Measurements from ENCODE around the gene OR1L6. TPM values are rescaled to one million over a fixed set of nuclear protein-coding genes. Genes with fewer than 3 reads are reported as not detected.

Gene OR1L6
- total and polyA plus RNA-seq, 9 of the 15 experiments (the other 6 are each of a cell fraction or from before 2014, with no cell fraction given): not detected

DNA sequence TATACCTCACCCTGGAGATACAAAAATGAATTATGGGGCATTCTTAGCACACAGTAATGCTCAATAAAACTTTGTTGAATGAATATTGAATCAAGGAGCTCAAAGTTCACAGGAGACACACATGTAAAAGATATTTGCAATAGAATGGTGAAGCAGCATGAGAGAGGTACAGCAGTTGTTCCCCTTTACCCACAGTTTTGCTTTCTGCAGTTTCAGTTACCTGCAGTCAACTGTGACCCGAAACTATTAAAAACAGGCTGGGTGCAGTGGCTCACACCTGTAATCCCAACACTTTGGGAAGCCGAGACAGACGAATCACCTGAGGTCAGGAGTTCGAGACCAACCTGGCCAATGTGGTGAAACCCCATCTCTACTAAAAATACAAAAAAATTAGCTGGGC, 44.2 kb downstream of the OR1L6 start (continued):
- TF ChIP-seq FOXA3 (CRISPR knock-in tag; conservative IDR thresholded peaks at IDR 0.05 in 1 of 2, IDR thresholded peaks at IDR 0.05 in 1 of 2) (no peak), EHMT2 (IDR thresholded peaks at IDR 0.05) (no peak), KAT2B (IDR thresholded peaks at IDR 0.05; ENCODE audit: low read depth, low read length) (no peak), TBP (optimal IDR thresholded peaks at IDR 0.05; ENCODE audit: low read depth, low read length) (no peak), SMARCA4 (IDR thresholded peaks at IDR 0.05) (no peak)
- TF ChIP-seq, protein P1, sequence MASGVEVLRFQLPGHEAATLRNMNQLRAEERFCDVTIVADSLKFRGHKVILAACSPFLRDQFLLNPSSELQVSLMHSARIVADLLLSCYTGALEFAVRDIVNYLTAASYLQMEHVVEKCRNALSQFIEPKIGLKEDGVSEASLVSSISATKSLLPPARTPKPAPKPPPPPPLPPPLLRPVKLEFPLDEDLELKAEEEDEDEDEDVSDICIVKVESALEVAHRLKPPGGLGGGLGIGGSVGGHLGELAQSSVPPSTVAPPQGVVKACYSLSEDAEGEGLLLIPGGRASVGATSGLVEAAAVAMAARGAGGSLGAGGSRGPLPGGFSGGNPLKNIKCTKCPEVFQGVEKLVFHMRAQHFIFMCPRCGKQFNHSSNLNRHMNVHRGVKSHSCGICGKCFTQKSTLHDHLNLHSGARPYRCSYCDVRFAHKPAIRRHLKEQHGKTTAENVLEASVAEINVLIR (CRISPR knock-in tag; IDR thresholded peaks at IDR 0.05): no peak

DNA sequence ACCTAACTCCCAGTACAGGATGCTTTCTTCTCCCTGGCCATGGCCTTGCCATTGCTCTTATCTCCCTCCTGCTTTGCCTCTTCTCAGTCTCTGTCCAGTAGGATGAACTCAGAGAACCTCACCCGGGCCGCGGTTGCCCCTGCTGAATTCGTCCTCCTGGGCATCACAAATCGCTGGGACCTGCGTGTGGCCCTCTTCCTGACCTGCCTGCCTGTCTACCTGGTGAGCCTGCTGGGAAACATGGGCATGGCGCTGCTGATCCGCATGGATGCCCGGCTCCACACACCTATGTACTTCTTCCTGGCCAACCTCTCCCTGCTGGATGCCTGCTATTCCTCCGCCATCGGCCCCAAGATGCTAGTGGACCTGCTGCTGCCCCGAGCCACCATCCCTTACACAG, 46.7 kb downstream of the OR1L6 start, which contains the start of gene OR5C1:
TSS of gene OR5C1 (plus strand) at position 103 of the 400 bp plus-strand sequence. CDS start at position 103, 0 bp downstream.
- Histone ChIP-seq H3K79me2 (ENCODE audit: control insufficient read depth, insufficient read depth, low read length) (no peaks in the 10 kb centered on the region), H3K36me3 (ENCODE audit: control insufficient read depth, insufficient read depth, low read length) (no peaks in the 10 kb centered on the region), H2AFZ (ENCODE audit: low read depth, low read length) (no peak within 1 kb of the TSS), H3K27ac (ENCODE audit: extremely low read depth, low read depth, low read length) (no peak within 1 kb of the TSS), H3K9me3 (replicated peaks; ENCODE audit: control insufficient read depth, insufficient read depth, low read depth, low read length) (no peaks in the 10 kb centered on the region), H3K4me2 (ENCODE audit: insufficient read depth, low read length) (no peak within 1 kb of the TSS), H3K9me1 (ENCODE audit: control insufficient read depth, insufficient read depth, low read length) (no peaks in the 10 kb centered on the region), H3K4me3 (no peak within 1 kb of the TSS), H4K20me1 (replicated peaks; ENCODE audit: control insufficient read depth, insufficient read depth, low read length) (no peaks in the 10 kb centered on the region), H3K27me3 (ENCODE audit: control insufficient read depth in 2 of 2, insufficient read depth in 2 of 2, low read length in 2 of 2) (peaks cover 26 to 30% of the 10 kb centered on the region in 2 experiments), H3K9ac (ENCODE audit: insufficient read depth in 1 of 2, low read depth in 2 of 2, low read length in 2 of 2) (no peak within 1 kb of the TSS), H3K4me1 (replicated peaks in 1 of 2; ENCODE audit: control insufficient read depth in 2 of 2, insufficient read depth in 2 of 2, low read length in 2 of 2) (no peaks in the 10 kb centered on the region; a peak in 1 of 5 replicates)
- in situ Hi-C loops (cut with MboI): no loop called here
- ChIA-PET POLR2A (no interaction called here), CTCF (ENCODE audit: low intra/inter-chr PET ratio) (no interaction called here)
- FAIRE-seq: no peak
- no TSS peak for BruUV-seq (replicated peaks)
- TF ChIP-seq, protein P2, sequence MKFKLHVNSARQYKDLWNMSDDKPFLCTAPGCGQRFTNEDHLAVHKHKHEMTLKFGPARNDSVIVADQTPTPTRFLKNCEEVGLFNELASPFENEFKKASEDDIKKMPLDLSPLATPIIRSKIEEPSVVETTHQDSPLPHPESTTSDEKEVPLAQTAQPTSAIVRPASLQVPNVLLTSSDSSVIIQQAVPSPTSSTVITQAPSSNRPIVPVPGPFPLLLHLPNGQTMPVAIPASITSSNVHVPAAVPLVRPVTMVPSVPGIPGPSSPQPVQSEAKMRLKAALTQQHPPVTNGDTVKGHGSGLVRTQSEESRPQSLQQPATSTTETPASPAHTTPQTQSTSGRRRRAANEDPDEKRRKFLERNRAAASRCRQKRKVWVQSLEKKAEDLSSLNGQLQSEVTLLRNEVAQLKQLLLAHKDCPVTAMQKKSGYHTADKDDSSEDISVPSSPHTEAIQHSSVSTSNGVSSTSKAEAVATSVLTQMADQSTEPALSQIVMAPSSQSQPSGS (CRISPR knock-in tag; IDR thresholded peaks at IDR 0.05): no peak
- no peak for TF ChIP-seq TBP (optimal IDR thresholded peaks at IDR 0.05; ENCODE audit: low read depth, low read length)
- TF ChIP-seq, protein P3, sequence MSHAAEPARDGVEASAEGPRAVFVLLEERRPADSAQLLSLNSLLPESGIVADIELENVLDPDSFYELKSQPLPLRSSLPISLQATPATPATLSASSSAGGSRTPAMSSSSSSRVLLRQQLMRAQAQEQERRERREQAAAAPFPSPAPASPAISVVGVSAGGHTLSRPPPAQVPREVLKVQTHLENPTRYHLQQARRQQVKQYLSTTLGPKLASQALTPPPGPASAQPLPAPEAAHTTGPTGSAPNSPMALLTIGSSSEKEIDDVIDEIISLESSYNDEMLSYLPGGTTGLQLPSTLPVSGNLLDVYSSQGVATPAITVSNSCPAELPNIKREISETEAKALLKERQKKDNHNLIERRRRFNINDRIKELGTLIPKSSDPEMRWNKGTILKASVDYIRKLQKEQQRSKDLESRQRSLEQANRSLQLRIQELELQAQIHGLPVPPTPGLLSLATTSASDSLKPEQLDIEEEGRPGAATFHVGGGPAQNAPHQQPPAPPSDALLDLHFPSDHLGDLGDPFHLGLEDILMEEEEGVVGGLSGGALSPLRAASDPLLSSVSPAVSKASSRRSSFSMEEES (CRISPR knock-in tag; IDR thresholded peaks at IDR 0.05): no peak
- no peak for TF ChIP-seq KDM2B (CRISPR knock-in tag; IDR thresholded peaks at IDR 0.05)
- TF ChIP-seq, protein P4, sequence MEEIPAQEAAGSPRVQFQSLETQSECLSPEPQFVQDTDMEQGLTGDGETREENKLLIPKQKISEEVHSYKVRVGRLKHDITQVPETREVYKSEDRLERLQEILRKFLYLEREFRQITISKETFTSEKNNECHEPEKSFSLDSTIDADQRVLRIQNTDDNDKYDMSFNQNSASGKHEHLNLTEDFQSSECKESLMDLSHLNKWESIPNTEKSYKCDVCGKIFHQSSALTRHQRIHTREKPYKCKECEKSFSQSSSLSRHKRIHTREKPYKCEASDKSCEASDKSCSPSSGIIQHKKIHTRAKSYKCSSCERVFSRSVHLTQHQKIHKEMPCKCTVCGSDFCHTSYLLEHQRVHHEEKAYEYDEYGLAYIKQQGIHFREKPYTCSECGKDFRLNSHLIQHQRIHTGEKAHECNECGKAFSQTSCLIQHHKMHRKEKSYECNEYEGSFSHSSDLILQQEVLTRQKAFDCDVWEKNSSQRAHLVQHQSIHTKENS (CRISPR knock-in tag; IDR thresholded peaks at IDR 0.05): no peak
- no peak for TF ChIP-seq EWSR1 (IDR thresholded peaks at IDR 0.05; ENCODE audit: borderline replicate concordance, low read depth, partially characterized antibody)
- no peak for ATAC-seq
- 0% methylated on average over 12 of the region's 12 CpGs for WGBS (ENCODE audit: insufficient coverage, low coverage, missing lambda C conversion rate)
- no peak for DNase-seq (ENCODE audit: extremely low read depth in 1 of 4, low spot score in 3 of 4)
- intact Hi-C loops (cut with micrococcal nuclease): no loop called here

Measured in K562 (cell line).